IMR-90 (cell line): ENCODE results near the gene PSMC4.

Experiments
- BHLHE40 ChIP-seq: fragments of 150-350 bp; IDR thresholded peaks from 2 replicates; pipeline ENCODE4 v1.6.1; 2016; ENCODE audit warnings: mild to moderate bottlenecking, low read depth, low read length
- CTCF ChIP-seq: conservative IDR thresholded peaks from 2 replicates; pipeline ENCODE4 v1.5.1; 2012; ENCODE audit warnings: mild to moderate bottlenecking, low read depth, low read length, improper control_type of control experiment
- FOS ChIP-seq: fragments of 150-350 bp; IDR thresholded peaks from 2 replicates; pipeline ENCODE4 v1.6.1; 2016; ENCODE audit warnings: low read depth, low read length
- MAZ ChIP-seq: IDR thresholded peaks from 2 replicates; pipeline ENCODE4 v1.6.1; 2012; ENCODE audit warnings: low read depth, mild to moderate bottlenecking, low read length, improper control_type of control experiment, moderate library complexity, borderline replicate concordance
- MXI1 ChIP-seq: IDR thresholded peaks from 2 replicates; pipeline ENCODE4 v1.6.1; 2012; ENCODE audit warnings: low read depth, mild to moderate bottlenecking, low read length, moderate library complexity, borderline replicate concordance
- NFE2L2 ChIP-seq: fragments of 150-350 bp; IDR thresholded peaks from 2 replicates; pipeline ENCODE4 v1.6.1; 2016; ENCODE audit warnings: low read depth, mild to moderate bottlenecking, low read length
- POLR2A ChIP-seq: IDR thresholded peaks from 2 replicates; pipeline ENCODE4 v1.6.1; 2012; ENCODE audit warnings: mild to moderate bottlenecking, low read depth, low read length
- RAD21 ChIP-seq: IDR thresholded peaks from 2 replicates; pipeline ENCODE4 v1.6.1; 2012; ENCODE audit warnings: low read length, improper control_type of control experiment
- RCOR1 ChIP-seq: IDR thresholded peaks from 2 replicates; pipeline ENCODE4 v1.6.1; 2012; ENCODE audit warnings: mild to moderate bottlenecking, low read length, improper control_type of control experiment; ENCODE audit not compliant: insufficient replicate concordance
- RFX5 ChIP-seq: IDR thresholded peaks from 2 replicates; pipeline ENCODE4 v1.8.0; 2012; ENCODE audit warnings: low read depth, mild to moderate bottlenecking, low read length, moderate library complexity
- SMC3 ChIP-seq: fragments of 150-350 bp; IDR thresholded peaks from 2 replicates; pipeline ENCODE4 v1.6.1; 2016; ENCODE audit warnings: low read depth, mild to moderate bottlenecking, antibody characterized with exemption, low read length, moderate library complexity
- TF ChIP-seq, protein P1 (sequence below): fragments of 150-350 bp; IDR thresholded peaks from 2 replicates; pipeline ENCODE4 v1.6.1; 2017; ENCODE audit warnings: mild to moderate bottlenecking, antibody characterized with exemption, low read length, low read depth

DNA sequence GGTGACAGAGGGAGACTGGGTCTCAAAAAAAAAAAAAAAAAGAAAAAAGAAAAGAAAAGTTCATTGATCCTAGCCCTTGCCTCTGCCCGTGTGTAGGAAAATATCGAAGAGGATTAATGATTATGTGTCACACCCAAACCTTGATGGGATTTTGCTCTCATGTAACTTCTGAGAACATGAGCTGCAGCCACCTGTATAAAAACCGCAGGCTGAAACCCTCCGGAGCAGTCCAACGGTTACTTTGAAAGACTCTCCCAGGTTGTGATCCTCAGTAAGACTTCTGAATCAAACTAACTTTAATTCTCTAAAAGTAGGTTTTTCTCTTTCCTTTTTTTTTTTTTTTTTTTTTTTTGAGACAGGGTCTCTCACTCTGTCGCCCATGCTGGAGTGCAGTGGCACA lies 4.3 kb upstream of the PSMC4 start:
- TF ChIP-seq RFX5, result no peak
- no peak for TF ChIP-seq CTCF
- no peak for TF ChIP-seq SMC3
- TF ChIP-seq RAD21, result no peak
- no peak for TF ChIP-seq MAZ
- TF ChIP-seq FOS, result no peak
- no peak for TF ChIP-seq BHLHE40
- TF ChIP-seq, protein P1, sequence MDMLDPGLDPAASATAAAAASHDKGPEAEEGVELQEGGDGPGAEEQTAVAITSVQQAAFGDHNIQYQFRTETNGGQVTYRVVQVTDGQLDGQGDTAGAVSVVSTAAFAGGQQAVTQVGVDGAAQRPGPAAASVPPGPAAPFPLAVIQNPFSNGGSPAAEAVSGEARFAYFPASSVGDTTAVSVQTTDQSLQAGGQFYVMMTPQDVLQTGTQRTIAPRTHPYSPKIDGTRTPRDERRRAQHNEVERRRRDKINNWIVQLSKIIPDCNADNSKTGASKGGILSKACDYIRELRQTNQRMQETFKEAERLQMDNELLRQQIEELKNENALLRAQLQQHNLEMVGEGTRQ, result no peak
- TF ChIP-seq RCOR1, result no peak
- no peak for TF ChIP-seq POLR2A
- TF ChIP-seq MXI1, result no peak
- TF ChIP-seq NFE2L2, result no peak
